Inflammatory macrophage (primary cell): ENCODE data around the gene LYPD1.

Source experiments
- DNase-seq, 2 donors: peaks; one replicate each; pipeline ENCODE4 v3.0.0-alpha.2; 2020 to 2022

LYPD1 gene

DNA sequence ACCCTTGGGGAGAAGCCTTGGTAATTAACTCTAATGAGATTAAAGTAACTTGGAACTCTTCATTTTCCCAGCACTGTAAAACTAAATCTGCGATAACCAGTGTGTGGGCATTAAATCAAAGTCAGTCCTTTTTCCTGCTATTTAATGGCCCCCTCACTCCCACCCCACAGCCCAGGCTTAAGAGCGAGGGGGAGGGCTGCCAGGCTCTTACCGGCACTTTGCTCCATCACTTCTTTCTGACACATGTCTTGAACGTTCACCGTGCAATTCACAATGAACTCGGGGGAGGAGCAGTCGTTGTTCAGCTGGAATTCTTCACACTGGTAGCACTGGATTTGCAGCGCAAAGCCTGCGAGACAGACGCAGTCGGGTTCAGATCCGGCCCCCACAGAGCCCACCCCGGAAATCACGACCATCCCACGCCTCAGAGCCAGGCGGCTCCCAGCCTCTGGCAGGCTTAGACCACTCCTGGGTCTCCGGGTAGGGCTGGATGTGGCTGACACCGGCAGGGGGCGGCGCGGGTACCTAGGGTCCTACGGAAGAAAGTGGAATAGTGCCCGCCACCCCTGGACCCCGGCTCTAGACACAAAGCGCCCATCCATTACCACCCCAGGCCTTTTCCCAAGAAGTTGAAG, 1.7 kb downstream of the LYPD1 start:
- DNase-seq: no peak

DNA sequence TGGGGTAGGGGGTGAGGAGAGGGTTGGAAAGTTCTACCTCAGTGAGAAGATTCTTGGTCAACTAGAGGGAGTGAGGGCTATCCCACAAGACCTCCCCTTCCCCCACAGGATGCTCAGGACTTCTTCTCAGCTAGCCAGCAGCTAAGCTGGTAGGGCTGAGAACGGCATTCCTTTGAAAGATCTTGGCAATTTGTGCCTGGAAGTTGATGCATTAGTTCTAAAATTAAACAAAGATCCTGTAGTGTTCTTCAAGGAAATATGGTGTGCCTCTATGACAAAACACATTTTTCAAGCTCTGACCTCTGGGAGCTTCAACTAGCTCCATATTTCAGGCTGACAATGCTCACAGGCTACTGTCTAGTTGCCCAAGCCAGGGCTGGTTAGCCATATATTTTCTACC, 2.3 kb downstream of the LYPD1 start:
- DNase-seq: no peak

DNA sequence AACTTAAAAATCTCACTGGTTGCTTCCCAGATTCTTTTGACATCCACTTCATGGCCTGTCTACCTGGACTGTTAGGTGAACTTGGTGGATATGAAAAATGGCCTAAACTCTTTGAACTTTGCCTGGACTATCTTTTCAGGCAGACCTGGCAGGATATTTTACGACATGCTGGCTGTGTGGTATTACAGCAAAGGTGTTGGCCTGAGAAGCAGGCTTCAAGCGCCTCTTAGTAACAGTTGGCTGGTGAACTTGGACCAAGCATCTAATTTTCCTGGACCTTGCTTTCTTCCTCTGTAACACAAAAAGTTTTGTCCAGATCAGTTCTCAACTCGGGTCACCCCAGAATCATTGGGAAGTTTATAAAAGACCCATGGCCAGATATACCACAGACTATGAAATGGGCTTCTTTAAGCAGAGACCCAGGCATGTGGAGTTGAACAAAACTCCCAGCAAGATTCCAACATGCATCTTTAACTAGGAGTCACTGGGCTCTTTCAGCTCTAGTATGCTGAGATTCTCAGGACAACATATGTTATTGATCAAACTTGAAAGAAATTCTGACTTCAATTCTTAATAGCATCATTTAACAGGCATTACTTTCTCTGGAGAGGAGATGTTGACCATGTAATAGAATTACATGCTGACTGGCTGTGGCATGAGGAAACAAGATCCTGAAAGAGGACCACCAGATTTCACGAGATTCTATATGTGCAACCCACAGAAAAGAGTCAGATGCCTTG, 4.4 kb downstream of the LYPD1 start:
- no peak for DNase-seq

DNA sequence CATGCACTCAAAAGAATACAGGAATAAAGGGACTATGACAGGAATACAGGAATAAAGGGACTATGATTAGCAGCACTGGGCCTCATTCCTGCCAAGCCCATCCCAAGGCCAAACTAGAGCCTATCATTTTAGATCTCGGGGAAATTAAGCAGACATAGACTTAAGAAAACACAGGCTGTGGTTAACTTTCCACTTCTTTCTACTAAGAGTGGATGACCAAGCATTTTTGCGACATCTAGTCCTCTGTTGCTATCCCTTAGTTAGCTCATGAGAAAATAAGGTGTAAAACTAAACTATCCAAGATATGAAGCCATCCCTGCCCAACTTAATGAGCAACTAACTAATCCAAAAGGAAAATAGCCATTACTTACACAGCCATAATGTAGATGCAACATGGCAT, 5.9 kb downstream of the LYPD1 start:
- no peak for DNase-seq

DNA sequence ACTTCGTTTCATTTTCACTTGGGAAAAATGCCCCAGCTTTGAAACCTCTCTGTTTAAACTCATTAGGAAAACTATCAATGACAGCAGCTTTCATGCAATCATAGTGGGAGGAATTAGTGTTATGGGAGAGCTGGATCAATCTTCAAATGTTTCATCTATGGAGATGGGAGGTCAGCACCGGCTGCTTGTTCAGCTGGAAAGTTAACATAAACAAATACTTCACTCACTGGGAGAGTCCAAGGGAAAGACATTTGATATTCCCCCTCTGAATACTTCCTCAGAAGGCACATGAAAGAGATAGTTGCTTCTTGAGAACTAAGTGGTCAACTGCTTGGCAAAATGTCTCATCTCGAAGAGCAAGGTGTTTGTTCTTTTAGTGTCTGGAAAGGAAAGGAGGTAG, 7.3 kb downstream of the LYPD1 start:
- DNase-seq: no peak

DNA sequence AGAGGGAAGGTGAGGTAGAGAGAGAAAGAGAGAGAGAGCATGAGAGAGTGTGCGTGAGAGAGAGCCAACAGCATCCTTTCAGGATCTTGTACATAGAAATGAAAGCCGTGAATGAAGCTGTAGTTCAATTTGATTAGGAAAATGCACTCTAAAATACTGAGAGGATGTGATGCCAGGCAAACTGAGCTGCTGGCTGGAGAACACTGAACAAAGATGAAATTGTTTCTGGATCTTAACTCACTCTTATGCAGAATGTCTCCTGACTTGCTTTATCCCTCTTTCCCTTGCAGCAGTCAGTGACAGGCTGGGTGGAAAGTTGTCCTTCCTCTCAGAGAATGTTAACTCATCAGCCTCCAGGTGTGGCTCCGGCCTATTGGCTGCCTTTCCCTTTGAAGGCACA, 10.7 kb downstream of the LYPD1 start:
- no peak for DNase-seq

DNA sequence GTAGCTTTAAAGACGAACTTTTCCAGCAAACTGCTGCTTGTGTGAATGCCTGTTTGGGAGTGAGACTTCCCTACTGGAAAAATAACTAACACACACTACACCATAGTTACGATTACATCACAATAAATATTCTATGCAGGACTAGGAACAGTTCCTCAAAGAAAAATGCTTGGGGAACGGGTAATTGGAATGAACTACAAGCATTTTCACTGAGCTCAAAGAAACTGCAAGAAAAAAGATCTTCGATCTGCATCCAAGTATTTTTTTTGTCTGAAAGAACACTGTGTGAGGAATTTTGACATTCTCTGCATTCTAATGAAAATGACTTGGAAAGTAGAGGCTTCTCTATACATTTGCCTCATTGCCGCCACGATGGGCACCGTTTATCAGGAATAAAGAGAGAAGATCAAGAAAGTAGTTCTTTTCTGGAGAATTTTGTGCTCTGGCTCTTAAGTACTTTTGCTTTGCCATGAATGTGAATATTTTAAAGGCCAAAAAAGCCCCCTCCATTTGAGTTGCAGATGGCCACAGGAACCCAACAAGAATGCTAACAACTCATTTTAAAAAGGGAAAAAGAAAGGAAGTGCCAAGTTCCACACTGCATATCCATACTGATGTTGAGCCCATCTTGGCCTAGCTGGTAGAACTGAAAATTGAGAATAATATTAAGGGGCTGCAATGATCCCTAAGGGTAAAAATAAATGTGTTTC, 13.6 kb downstream of the LYPD1 start:
- no peak for DNase-seq

DNA sequence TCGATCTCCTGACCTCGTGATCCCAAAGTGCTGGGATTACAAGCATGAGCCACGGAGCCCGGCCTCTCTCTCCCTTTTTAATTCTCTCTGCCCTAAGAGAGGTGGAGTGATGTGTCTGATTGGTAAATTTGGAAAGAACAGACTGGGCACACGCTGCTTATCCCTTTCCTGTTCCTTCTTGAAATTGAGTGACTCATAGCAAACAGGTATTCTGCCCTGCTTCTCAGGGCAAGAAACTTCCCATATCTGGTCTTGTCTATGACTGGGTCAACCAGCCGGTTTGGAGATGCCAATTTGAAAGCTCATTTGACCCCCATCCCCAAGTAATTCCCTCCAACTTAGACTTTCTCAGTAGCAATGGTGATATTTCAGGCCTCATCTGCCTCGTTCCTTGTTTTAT, 15.0 kb downstream of the LYPD1 start:
- no peak for DNase-seq

DNA sequence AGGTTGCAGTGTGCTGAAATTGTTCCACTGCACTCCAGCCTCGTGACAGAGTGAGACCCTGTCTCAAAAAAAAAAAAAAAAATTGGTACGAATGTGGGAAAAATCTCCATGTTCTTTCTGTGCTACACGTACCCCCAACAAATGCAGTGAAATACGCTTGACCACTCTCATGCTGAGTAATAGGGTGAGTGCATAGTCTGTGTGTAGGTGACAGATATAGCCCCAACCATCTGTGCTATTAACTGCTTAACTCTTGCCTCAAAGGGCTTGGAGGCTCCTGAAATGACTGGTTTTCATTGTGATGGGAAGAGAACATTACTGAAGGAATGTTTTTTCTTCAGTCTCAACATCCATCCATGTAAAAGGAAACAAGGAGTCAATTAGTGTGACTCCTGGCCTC, 15.7 kb downstream of the LYPD1 start:
- DNase-seq: no peak

DNA sequence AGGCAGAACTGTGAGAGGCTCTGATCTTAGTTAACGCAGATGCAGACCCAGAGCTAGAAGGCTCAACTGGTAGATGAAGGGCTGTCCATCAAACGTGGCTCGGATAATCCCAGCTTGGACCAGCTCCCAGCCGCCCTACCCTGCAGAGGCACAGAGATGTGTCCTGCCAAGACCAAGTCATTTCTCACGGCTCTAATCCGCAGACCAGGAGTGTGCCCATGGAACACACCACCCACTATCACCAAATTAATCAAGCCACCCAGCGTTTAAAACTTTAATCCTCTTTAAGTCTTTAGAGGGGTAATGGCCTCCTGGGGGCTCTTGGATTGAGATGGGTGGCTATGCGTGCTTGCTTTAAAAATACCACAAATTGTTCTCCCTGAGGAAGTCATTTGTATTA, 17.5 kb downstream of the LYPD1 start:
- no peak for DNase-seq

DNA sequence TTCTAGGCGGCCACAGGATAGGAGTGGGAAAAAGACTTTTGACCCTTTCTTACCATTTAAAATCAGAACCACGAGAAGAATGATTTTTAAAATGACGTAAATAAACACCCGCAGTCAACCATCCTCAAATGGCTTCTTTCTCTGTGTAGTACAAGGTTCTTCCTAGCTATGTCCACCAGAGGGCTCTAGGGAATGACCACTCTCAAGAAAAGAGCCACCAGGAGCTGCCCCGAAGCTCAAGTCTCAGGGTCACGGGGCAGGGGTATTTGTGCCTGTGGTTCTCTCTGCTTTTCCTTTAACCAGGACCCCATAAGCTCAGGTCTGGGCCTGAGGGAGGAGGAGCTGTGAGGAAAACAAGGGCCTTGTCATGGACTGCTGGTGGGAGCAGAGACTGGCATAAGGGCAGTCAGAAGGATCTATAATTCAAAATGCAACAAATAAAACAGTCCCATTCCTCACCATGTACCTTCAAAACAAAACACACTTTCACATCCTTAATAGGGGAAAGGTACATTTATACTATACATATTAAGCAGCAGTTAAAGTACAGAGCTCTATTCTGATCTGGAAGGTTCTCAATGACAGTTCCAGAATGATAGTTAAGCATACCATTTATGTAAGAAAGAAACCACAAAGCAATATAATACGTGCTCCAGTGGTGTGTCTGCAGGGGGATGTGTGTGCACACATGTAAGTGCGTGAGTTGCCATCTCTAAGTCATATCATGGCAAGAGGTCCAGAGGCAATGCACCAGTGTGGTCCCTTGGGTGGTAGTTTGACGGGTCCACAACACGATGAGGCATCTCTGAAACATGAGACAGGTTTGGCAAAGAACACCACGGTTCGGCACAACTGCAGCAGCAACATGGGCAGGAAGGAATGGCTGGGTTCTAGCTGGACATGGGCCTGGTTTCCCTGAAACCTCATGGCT, 18.6 kb downstream of the LYPD1 start:
- no peak for DNase-seq

DNA sequence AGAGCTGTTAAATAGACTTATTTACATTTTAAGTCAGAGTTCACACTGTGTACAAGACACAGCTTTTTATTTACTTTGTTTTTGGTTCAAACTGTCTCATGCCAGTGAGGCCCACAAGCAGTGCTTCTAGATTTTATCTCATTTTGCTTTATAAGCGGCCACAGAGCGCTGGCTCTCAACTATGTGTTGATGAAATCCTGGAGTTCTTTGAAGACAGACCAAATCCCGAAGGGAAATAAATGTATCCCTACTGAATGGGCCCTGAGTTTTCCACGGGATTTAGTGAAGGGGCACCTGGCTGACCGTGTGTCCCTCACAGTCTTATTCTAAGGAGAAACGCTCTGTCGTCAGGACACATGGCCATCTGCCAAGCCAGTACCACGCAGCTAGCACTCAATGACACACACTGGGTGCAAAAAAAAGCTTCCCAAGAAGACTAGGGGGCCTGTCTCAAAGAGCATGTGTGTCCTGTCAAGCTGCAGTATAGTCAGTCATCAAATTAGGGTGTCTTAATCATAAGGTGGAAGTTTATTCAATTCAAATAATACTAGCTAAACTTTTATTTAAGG, 23.4 kb downstream of the LYPD1 start:
- no peak for DNase-seq

DNA sequence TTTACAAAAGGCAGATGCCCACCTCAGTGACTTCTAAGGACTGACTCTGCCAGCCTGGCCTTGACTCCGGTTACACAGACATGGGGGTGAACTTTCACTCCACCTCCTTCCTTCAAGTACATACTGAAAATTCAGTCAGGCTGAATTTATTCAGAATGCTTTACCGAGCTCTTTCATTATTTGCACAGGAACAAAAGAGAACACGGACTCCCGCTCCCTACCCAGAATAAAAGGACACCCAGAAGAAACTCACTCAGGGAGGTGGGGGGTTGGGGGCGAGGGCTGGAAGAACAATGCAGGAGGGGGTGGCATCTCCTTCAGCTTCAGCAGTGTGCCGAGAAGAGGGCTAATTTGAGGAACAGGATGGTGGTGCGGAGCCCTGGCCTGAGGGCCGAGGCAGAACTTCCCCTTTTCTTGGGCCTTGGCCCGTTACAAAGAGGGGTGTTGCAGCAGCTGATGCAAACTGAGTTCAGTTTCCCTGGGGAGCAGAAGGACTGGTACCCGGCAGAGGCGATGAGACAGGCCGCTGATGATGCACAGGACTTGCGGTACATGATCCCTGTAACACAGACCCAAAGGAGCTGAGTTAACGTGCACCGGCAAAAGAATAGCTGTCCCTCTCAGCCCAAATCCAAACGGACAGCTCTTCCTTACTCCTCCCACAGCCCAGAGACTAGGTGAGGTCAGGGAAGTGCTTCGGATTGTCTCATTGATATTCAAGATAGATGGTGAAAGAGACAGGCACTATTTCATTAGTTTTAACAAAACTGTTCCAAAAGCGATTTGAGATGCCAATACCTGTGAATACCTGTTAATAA, 24.1 kb downstream of the LYPD1 start:
- DNase-seq: peak; percentile 59 to 60

DNA sequence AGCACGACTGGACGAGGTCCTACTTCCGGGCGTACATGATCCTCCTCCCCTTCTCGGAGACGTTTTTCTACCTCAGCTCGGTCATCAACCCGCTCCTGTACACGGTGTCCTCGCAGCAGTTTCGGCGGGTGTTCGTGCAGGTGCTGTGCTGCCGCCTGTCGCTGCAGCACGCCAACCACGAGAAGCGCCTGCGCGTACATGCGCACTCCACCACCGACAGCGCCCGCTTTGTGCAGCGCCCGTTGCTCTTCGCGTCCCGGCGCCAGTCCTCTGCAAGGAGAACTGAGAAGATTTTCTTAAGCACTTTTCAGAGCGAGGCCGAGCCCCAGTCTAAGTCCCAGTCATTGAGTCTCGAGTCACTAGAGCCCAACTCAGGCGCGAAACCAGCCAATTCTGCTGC, 24.8 kb downstream of the LYPD1 start:
- DNase-seq: no peak

DNA sequence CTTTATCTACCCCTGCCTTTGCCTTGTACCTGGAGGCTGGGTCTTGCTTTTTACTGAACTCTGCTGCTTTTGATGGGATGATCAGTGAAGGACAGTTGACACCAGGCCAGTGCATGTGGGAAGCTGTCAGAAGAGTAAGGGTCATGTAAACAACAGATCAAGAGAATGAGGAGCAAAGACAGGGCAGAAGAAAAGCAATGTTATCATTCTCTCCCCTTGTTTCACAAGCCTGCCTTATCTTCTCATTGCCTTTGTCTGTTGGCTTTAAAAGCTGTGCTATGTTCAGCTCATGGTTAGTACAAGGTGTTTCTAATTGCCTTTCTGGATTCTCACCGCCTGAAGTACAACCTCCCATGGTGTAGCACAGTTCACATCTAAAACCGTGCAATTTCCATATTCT, 27.6 kb downstream of the LYPD1 start:
- no peak for DNase-seq

DNA sequence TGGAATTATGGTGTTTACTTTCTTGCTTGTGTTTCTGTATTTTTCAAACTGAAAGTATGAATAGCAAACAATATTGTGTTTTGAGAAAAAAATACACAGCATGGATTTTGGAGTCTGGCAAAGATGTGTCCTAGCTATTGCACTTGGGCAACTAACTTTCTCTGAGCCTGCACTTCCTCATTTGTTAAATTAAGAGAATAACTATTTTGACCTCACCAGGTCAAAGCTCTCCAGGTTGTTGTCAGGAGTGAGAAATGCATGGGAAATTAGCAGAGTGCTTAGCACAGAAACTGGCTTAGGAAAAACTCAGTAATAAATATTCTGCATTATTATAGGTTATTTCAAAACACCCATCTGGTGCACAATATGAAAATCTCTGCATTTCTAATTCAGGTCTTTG, 28.2 kb downstream of the LYPD1 start:
- no peak for DNase-seq

DNA sequence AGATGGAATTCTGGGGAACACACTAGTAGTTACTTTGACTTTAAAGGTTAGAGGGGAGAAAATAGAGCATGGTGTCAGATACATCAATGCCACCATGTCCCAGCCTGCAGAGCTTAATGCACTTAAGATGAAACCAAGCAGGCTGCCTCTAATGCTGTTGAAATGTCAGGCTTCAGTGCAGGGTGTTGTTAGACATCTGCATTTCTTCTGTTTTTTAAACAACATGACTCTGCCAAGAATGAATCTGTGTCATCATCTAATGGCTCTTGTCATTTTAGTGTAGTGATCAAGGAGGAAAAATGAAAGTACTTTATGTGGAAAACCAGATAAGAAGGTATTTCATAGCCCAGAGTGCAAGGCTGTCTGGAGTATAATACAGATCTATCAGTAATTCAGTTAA, 29.9 kb downstream of the LYPD1 start:
- no peak for DNase-seq

DNA sequence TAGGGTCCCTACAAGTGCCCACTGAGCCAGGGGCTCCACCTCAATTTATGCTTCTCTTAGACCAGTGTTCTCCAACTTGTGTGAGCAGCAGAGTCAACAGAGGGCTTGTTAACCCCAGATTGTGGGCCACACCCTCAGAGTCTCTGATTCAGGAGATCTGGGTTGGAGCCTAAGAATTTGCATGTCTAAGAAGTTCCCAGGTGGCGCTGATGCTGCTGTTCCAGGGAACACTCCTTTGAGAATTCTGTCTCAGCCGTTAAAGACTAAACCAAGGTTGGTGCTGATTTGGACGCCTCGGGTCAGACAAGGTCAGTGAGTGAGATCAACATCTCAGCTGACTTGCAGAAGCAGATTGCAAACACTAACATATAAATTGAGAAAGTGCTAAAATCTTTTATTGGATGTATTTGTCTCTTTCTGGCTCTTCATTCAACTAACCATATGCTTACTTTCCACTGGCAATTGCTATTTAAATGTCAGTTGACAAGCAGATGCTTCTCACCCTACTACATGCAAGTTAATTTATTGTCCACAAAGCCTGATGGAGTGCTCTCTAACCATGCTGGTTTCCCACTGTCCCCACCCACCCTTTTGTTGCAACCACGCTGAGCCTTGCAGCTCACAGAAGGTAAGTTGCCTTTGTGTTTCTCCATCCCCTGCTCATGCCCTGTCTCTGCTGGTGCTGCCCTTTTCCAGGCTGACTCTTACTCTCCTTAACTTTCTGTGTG, 31.5 kb downstream of the LYPD1 start:
- no peak for DNase-seq

DNA sequence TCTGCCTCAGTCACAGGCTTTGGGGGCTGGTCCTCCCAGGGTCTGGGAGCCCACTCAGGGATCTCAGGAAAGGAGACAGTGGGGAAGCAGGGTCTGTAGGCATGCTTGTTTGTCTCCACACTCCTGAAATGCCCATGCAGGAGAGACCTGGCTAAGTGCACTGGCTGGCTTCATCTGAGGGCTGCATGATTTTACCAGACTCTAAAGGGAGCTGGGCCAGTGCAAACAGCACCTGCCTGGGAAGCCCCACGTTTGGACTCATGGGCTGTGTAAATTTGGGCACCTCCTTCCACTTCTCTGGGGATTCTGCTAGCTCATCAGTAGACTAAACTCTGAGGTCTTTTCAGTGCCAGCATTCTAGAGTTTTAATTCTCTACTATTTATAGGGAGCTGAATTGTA, 33.7 kb downstream of the LYPD1 start:
- DNase-seq: no peak

DNA sequence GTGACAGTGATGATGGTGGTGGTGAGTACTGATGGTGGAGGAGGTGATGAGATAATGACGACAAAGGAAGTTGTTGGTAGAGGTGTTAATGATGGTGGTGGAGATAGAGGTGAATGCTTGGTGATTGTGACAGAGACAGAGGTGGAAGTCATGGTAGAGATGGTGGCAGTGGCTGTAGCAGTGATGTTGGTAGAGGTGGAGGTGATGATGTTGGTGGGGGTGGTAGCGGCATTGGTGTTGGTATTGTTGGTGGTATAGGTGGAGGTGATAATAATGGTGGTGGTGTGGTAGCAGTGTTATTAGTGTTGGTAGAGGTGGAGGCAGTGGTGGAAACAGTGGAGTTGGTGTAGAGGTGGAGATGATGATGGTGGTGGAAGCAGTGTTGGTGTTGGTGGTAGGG, 36.4 kb downstream of the LYPD1 start:
- DNase-seq: no peak
